SK-N-SH treated with all-trans-retinoic acid at 6 μM for 48 hours (cell line): Measurements from ENCODE around the gene CASKIN1.

Experiments
- ATAC-seq: fragments of 200-7000 bp; cut with Tn5 transposase; 3 replicates; pipeline ENCODE4 v1.9.1; 2020; ENCODE audit warnings: mild to moderate bottlenecking, moderate library complexity
- ARNTL ChIP-seq: fragments of 450-650 bp; formaldehyde crosslinking; IDR thresholded peaks from 2 replicates; pipeline ENCODE4 v1.5.0; 2020; ENCODE audit warnings: low read depth, mild to moderate bottlenecking, moderate library complexity, borderline replicate concordance
- BACH2 ChIP-seq: fragments of 250-450 bp; sonication (Bioruptor Pico); IDR thresholded peaks from 2 replicates; pipeline ENCODE4 v1.9.0; 2021; ENCODE audit warnings: mild to moderate bottlenecking, borderline replicate concordance
- CREB5 ChIP-seq: fragments of 250-450 bp; sonication (Bioruptor Pico); IDR thresholded peaks from 2 replicates; pipeline ENCODE4 v1.5.1; 2020; ENCODE audit warnings: low read depth, mild to moderate bottlenecking, moderate library complexity
- ESRRG ChIP-seq: fragments of 250-450 bp; sonication (Bioruptor Pico); IDR thresholded peaks from 2 replicates; pipeline ENCODE4 v1.6.1; 2021; ENCODE audit warnings: mild to moderate bottlenecking
- GLIS3 ChIP-seq: fragments of 250-450 bp; sonication (Bioruptor Pico); IDR thresholded peaks from 2 replicates; pipeline ENCODE4 v1.5.0; 2020; ENCODE audit warnings: mild to moderate bottlenecking, moderate library complexity
- ISL1 ChIP-seq: fragments of 250-450 bp; sonication (Bioruptor Pico); IDR thresholded peaks from 2 replicates; pipeline ENCODE4 v2.1.2; 2022; ENCODE audit warnings: mild to moderate bottlenecking, moderate library complexity
- OSR1 ChIP-seq: fragments of 250-450 bp; sonication (Bioruptor Pico); IDR thresholded peaks from 2 replicates; pipeline ENCODE4 v1.8.0; 2022; ENCODE audit warnings: moderate library complexity, mild to moderate bottlenecking, inconsistent platforms
- POU6F1 ChIP-seq: fragments of 250-450 bp; sonication (Bioruptor Pico); IDR thresholded peaks from 2 replicates; pipeline ENCODE4 v1.8.0; 2021; ENCODE audit warnings: low read depth, mild to moderate bottlenecking, moderate library complexity, borderline replicate concordance
- PPARA ChIP-seq: fragments of 250-450 bp; sonication (Bioruptor Pico); IDR thresholded peaks from 2 replicates; pipeline ENCODE4 v1.5.0; 2020; ENCODE audit warnings: mild to moderate bottlenecking, borderline replicate concordance
- RARB ChIP-seq: fragments of 250-450 bp; sonication (Bioruptor Pico); IDR thresholded peaks from 2 replicates; pipeline ENCODE4 v1.8.0; 2021; ENCODE audit warnings: mild to moderate bottlenecking, moderate library complexity
- SNAI2 ChIP-seq: fragments of 250-450 bp; sonication (Bioruptor Pico); IDR thresholded peaks from 2 replicates; pipeline ENCODE4 v1.5.0; 2020; ENCODE audit warnings: mild to moderate bottlenecking, moderate library complexity
- TSHZ2 ChIP-seq: fragments of 250-450 bp; sonication (Bioruptor Pico); IDR thresholded peaks from 2 replicates; pipeline ENCODE4 v1.5.0; 2020; ENCODE audit warnings: mild to moderate bottlenecking, moderate library complexity
- ZFP3 ChIP-seq: fragments of 250-450 bp; sonication (Bioruptor Pico); IDR thresholded peaks from 2 replicates; pipeline ENCODE4 v1.5.0; 2020; ENCODE audit warnings: mild to moderate bottlenecking, moderate library complexity
- ZFP30 ChIP-seq: fragments of 450-650 bp; formaldehyde crosslinking; IDR thresholded peaks from 2 replicates; pipeline ENCODE4 v1.5.0; 2022; ENCODE audit warnings: mild to moderate bottlenecking, moderate library complexity
- ZNF565 ChIP-seq: fragments of 450-650 bp; formaldehyde crosslinking; conservative IDR thresholded peaks from 2 replicates; pipeline ENCODE4 v1.5.0; 2020; ENCODE audit warnings: low read depth, mild to moderate bottlenecking, moderate library complexity
- ZNF70 ChIP-seq: fragments of 450-650 bp; formaldehyde crosslinking; IDR thresholded peaks from 2 replicates; pipeline ENCODE4 v1.5.0; 2020; ENCODE audit warnings: mild to moderate bottlenecking, moderate library complexity
- ZNF8 ChIP-seq: fragments of 450-650 bp; formaldehyde crosslinking; IDR thresholded peaks from 2 replicates; pipeline ENCODE4 v1.5.0; 2020; ENCODE audit warnings: mild to moderate bottlenecking, moderate library complexity

CASKIN1 gene

GRCh38 chr16:2210386-2211365 lies 14.3 kb upstream of the CASKIN1 start, which contains the start of gene BRICD5:
TSS of gene BRICD5 (minus strand) at chr16:2210863. CDS start at chr16:2210833, 30 bp downstream.
- TF ChIP-seq PPARA (CRISPR knock-in tag) (no peak), GLIS3 (CRISPR knock-in tag) (no peak), SNAI2 (no peak), POU6F1 (no peak), RARB (no peak), TSHZ2 (CRISPR knock-in tag) (no peak), ARNTL (CRISPR knock-in tag) (no peak), ZNF70 (no peak), OSR1 (no peak), CREB5 (CRISPR knock-in tag) (no peak), ZNF565 (CRISPR knock-in tag) (no peak), BACH2 (CRISPR knock-in tag) (no peak), ISL1 (CRISPR knock-in tag) (no peak), ESRRG (CRISPR knock-in tag) (no peak), ZNF8 (CRISPR knock-in tag) (no peak), ZFP30 (no peak)
- TF ChIP-seq, all 23 proteins: peak for 0
- no peak for ATAC-seq

GRCh38 chr16:2210009-2210332 lies 13.6 kb upstream of the CASKIN1 start:
- TF ChIP-seq ZFP3, result no peak
- TF ChIP-seq ZNF565 (CRISPR knock-in tag), result no peak
- no peak for TF ChIP-seq GLIS3 (CRISPR knock-in tag)
- TF ChIP-seq CREB5 (CRISPR knock-in tag), result no peak
- no peak for TF ChIP-seq OSR1
- no peak for TF ChIP-seq TSHZ2 (CRISPR knock-in tag)
- no peak for TF ChIP-seq PPARA (CRISPR knock-in tag)
- no peak for TF ChIP-seq POU6F1
- ATAC-seq, result no peak
